GM21528 (cell line): ENCODE measurements around the gene PRDM2.

ENCODE experiments used
- ATAC-seq: cut with Tn5 transposase; IDR thresholded peaks from one replicate; pipeline ENCODE4 v1.9.1; 2021; ENCODE audit warnings: mild to moderate bottlenecking, moderate library complexity; ENCODE audit not compliant: unreplicated experiment, low FRiP score

PRDM2 gene

GRCh38 chr1:13782634-13783360 lies 82.8 kb downstream of the PRDM2 start:
- no peak for ATAC-seq

GRCh38 chr1:13783551-13783950 lies 83.6 kb downstream of the PRDM2 start:
- ATAC-seq: no peak

- ATAC-seq: no peak
Observed at GRCh38 chr1:13784971-13785370, 85.0 kb downstream of the PRDM2 start.

GRCh38 chr1:13786541-13786940 lies 86.6 kb downstream of the PRDM2 start:
- no peak for ATAC-seq

GRCh38 chr1:13788795-13789194 lies 88.8 kb downstream of the PRDM2 start:
- ATAC-seq: no peak

- no peak for ATAC-seq
Observed at GRCh38 chr1:13790290-13791030, 90.5 kb downstream of the PRDM2 start.

GRCh38 chr1:13792419-13792818 lies 92.4 kb downstream of the PRDM2 start:
- ATAC-seq: no peak

GRCh38 chr1:13793088-13793730 lies 93.2 kb downstream of the PRDM2 start:
- no peak for ATAC-seq

GRCh38 chr1:13794231-13795187 lies 94.5 kb downstream of the PRDM2 start:
- no peak for ATAC-seq

- ATAC-seq: no peak
Observed at GRCh38 chr1:13797397-13797796, 97.4 kb downstream of the PRDM2 start.

- ATAC-seq: no peak
Observed at GRCh38 chr1:13798120-13798519, 98.1 kb downstream of the PRDM2 start.

GRCh38 chr1:13799502-13800283 lies 99.7 kb downstream of the PRDM2 start:
- no peak for ATAC-seq

- ATAC-seq: no peak
Observed at GRCh38 chr1:13801232-13801631, 101.2 kb downstream of the PRDM2 start.

- no peak for ATAC-seq
Observed at GRCh38 chr1:13801655-13802486, 101.9 kb downstream of the PRDM2 start.

- ATAC-seq: no peak
Observed at GRCh38 chr1:13802782-13803545, 103.0 kb downstream of the PRDM2 start.

GRCh38 chr1:13803546-13804239 lies 103.7 kb downstream of the PRDM2 start:
- ATAC-seq: no peak

GRCh38 chr1:13804240-13804633 lies 104.2 kb downstream of the PRDM2 start:
- ATAC-seq: no peak
